ENCODE measurements around the gene DPP3.

- TF ChIP-seq, protein P1, sequence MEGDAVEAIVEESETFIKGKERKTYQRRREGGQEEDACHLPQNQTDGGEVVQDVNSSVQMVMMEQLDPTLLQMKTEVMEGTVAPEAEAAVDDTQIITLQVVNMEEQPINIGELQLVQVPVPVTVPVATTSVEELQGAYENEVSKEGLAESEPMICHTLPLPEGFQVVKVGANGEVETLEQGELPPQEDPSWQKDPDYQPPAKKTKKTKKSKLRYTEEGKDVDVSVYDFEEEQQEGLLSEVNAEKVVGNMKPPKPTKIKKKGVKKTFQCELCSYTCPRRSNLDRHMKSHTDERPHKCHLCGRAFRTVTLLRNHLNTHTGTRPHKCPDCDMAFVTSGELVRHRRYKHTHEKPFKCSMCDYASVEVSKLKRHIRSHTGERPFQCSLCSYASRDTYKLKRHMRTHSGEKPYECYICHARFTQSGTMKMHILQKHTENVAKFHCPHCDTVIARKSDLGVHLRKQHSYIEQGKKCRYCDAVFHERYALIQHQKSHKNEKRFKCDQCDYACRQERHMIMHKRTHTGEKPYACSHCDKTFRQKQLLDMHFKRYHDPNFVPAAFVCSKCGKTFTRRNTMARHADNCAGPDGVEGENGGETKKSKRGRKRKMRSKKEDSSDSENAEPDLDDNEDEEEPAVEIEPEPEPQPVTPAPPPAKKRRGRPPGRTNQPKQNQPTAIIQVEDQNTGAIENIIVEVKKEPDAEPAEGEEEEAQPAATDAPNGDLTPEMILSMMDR (IDR thresholded peaks at IDR 0.05), result no peak
- TF ChIP-seq POLR2A (IDR thresholded peaks at IDR 0.05) (no peak), EP300 (IDR thresholded peaks at IDR 0.05) (no peak)
Measured at GRCh38 chr11:66450560-66450959, 29.7 kb upstream of the DPP3 start.
